Measurements from ENCODE around the gene CTTNBP2NL.
"Not testable (repeated sequence)": the region's sequence is repeated elsewhere in the genome, so short reads cannot be mapped to it uniquely, and the experiment has no call there.

The CTTNBP2NL gene

GRCh38 chr1:112466078-112466660 is 70.2 kb downstream of the CTTNBP2NL start (continued):
- TF ChIP-seq SCRT2 (tag by site-specific recombination; IDR thresholded peaks at IDR 0.05), result no peak
- peak; percentile 96 for TF ChIP-seq CTCF (tag by site-specific recombination; IDR thresholded peaks at IDR 0.05)
- peak; percentile 32; the same call in 1 of the 2 replicates for TF ChIP-seq SP7 (tag by site-specific recombination; IDR thresholded peaks at IDR 0.05)
- TF ChIP-seq TSHZ1 (tag by site-specific recombination; IDR thresholded peaks at IDR 0.05; ENCODE audit: borderline replicate concordance), result no peak
- peak; percentile 54; the same call in 1 of the 2 replicates for TF ChIP-seq KLF16 (tag by site-specific recombination; IDR thresholded peaks at IDR 0.05)
- peak; percentile 78; the same call in 1 of the 2 replicates for TF ChIP-seq ZNF660 (tag by site-specific recombination; IDR thresholded peaks at IDR 0.05)

- H3K27ac ChIP-seq (ENCODE audit: extremely low read depth, low read depth, low read length); H3K36me3 ChIP-seq (ENCODE audit: control insufficient read depth in 2 of 2, insufficient read depth in 1 of 2, low read length in 2 of 2); H3K4me3 ChIP-seq (ENCODE audit: low read depth, low read length); H3K4me1 ChIP-seq (ENCODE audit: control insufficient read depth, insufficient read depth, low read length); POLR2A ChIA-PET; H3K9me3 ChIP-seq (ENCODE audit: control insufficient read depth, insufficient read depth, low read depth, low read length): not testable (repeated sequence)
- CTCF ChIA-PET, result interaction anchor here (1.8 kb wide), 1 partner anchor 79 kb away, joined by 4 read pairs; no protein-coding TSS in a partner anchor
Observed at GRCh38 chr1:112470324-112470723, 74.3 kb downstream of the CTTNBP2NL start.

- no peak overlapping the region for H3K4me3 ChIP-seq (ENCODE audit: low read depth, low read length)
- POLR2A ChIA-PET, result no interaction called here
- CTCF ChIA-PET, result interaction anchor here (1.0 to 1.8 kb wide), 2 partner anchors 31 to 79 kb away, joined by 4 read pairs; no protein-coding TSS in a partner anchor
- H3K4me1 ChIP-seq (ENCODE audit: control insufficient read depth, insufficient read depth, low read length), result no peaks in the 10 kb centered on the region
- H3K36me3 ChIP-seq (ENCODE audit: control insufficient read depth in 2 of 2, insufficient read depth in 1 of 2, low read length in 2 of 2), result no peaks in the 10 kb centered on the region
- H3K9me3 ChIP-seq (ENCODE audit: control insufficient read depth, insufficient read depth, low read depth, low read length), result no peaks in the 10 kb centered on the region
- H3K27ac ChIP-seq (ENCODE audit: extremely low read depth, low read depth, low read length), result no peak overlapping the region
- TF ChIP-seq ZNF266 (tag by site-specific recombination; IDR thresholded peaks at IDR 0.05; ENCODE audit: low read depth) (no peak), INSM2 (tag by site-specific recombination; IDR thresholded peaks at IDR 0.05) (no peak), ZNF214 (tag by site-specific recombination; IDR thresholded peaks at IDR 0.05; ENCODE audit: borderline replicate concordance) (no peak), ZNF18 (tag by site-specific recombination; IDR thresholded peaks at IDR 0.05) (no peak), ZNF16 (tag by site-specific recombination; IDR thresholded peaks at IDR 0.05; ENCODE audit: low read depth) (no peak), EGR2 (tag by site-specific recombination; IDR thresholded peaks at IDR 0.05; ENCODE audit: low read depth) (no peak), CTCF (tag by site-specific recombination; IDR thresholded peaks at IDR 0.05) (no peak), ZNF155 (tag by site-specific recombination; IDR thresholded peaks at IDR 0.05) (no peak), ZNF510 (tag by site-specific recombination; IDR thresholded peaks at IDR 0.05; ENCODE audit: insufficient replicate concordance) (no peak), IKZF3 (tag by site-specific recombination; IDR thresholded peaks at IDR 0.05) (no peak), ZBTB49 (tag by site-specific recombination; IDR thresholded peaks at IDR 0.05; ENCODE audit: low read depth) (no peak), BCL11B (tag by site-specific recombination; IDR thresholded peaks at IDR 0.05; ENCODE audit: low read depth) (no peak), KLF16 (tag by site-specific recombination; IDR thresholded peaks at IDR 0.05) (no peak), ZNF248 (tag by site-specific recombination; IDR thresholded peaks at IDR 0.05) (no peak)
Observed at GRCh38 chr1:112470966-112471365, 75.0 kb downstream of the CTTNBP2NL start.

Data from HEK293 (cell line).